ENCODE measurements around the gene ALDH9A1. TPM values are rescaled to one million over a fixed set of nuclear protein-coding genes. Genes with fewer than 3 reads are reported as not detected.

Gene ALDH9A1
- total RNA-seq, 1 experiment from 2014 or later, result 78.0 TPM

GRCh38 chr1:165734906-165735305 lies 36.5 kb upstream of the ALDH9A1 start:
- ATAC-seq (no peak), DNase-seq (no peak)
- Histone ChIP-seq H3K79me2 (ENCODE audit: low read length) (no peaks in the 10 kb centered on the region), H3K36me3 (ENCODE audit: low read depth, low read length) (peaks cover 18% of the 10 kb centered on the region), H3K4me3 (ENCODE audit: low read length) (no peak overlapping the region), H4K20me1 (ENCODE audit: low read length) (no peaks in the 10 kb centered on the region), H3K4me1 (ENCODE audit: insufficient read depth, low read length) (no peaks in the 10 kb centered on the region), H3K9ac (ENCODE audit: low read length) (no peak overlapping the region), H3K4me2 (ENCODE audit: low read length) (no peak overlapping the region), H3F3A (ENCODE audit: low read length, unreplicated experiment) (no peaks in the 10 kb centered on the region), H3K9me3 (ENCODE audit: low read length) (no peaks in the 10 kb centered on the region), H3K27me3 (ENCODE audit: low read length) (no peaks in the 10 kb centered on the region), H3K27ac (ENCODE audit: low read length) (no peak overlapping the region), H2AFZ (ENCODE audit: low read length) (no peak overlapping the region), H3K9me2 (replicated peaks; ENCODE audit: low read length) (no peaks in the 10 kb centered on the region)
- CTCF ChIA-PET, result no interaction called here
- TF ChIP-seq, protein P1, sequence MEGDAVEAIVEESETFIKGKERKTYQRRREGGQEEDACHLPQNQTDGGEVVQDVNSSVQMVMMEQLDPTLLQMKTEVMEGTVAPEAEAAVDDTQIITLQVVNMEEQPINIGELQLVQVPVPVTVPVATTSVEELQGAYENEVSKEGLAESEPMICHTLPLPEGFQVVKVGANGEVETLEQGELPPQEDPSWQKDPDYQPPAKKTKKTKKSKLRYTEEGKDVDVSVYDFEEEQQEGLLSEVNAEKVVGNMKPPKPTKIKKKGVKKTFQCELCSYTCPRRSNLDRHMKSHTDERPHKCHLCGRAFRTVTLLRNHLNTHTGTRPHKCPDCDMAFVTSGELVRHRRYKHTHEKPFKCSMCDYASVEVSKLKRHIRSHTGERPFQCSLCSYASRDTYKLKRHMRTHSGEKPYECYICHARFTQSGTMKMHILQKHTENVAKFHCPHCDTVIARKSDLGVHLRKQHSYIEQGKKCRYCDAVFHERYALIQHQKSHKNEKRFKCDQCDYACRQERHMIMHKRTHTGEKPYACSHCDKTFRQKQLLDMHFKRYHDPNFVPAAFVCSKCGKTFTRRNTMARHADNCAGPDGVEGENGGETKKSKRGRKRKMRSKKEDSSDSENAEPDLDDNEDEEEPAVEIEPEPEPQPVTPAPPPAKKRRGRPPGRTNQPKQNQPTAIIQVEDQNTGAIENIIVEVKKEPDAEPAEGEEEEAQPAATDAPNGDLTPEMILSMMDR (conservative IDR thresholded peaks at IDR 0.05; ENCODE audit: low read depth, low read length), result no peak
- TF ChIP-seq EZH2 (IDR thresholded peaks at IDR 0.05; ENCODE audit: low read length, unreplicated experiment) (no peak), EZH2phosphoT487 (IDR thresholded peaks at IDR 0.05; ENCODE audit: borderline replicate concordance, low read length) (no peak)
- POLR2A ChIA-PET (ENCODE audit: unreplicated experiment), result no interaction called here
- intact Hi-C loops (cut with micrococcal nuclease), result no loop called here
- no TSS peak for BruUV-seq (replicated peaks)

GRCh38 chr1:165726841-165727240 lies 28.5 kb upstream of the ALDH9A1 start:
- intact Hi-C loops (cut with micrococcal nuclease), result no loop called here
- Histone ChIP-seq H4K20me1 (ENCODE audit: low read length) (no peaks in the 10 kb centered on the region), H3K36me3 (ENCODE audit: low read depth, low read length) (peaks cover 23% of the 10 kb centered on the region), H3F3A (ENCODE audit: low read length, unreplicated experiment) (no peaks in the 10 kb centered on the region), H3K4me2 (ENCODE audit: low read length) (no peak overlapping the region), H2AFZ (ENCODE audit: low read length) (no peak overlapping the region), H3K9ac (ENCODE audit: low read length) (no peak overlapping the region), H3K4me3 (ENCODE audit: low read length) (no peak overlapping the region), H3K79me2 (ENCODE audit: low read length) (no peaks in the 10 kb centered on the region), H3K27ac (ENCODE audit: low read length) (no peak overlapping the region), H3K9me3 (ENCODE audit: low read length) (no peaks in the 10 kb centered on the region), H3K4me1 (ENCODE audit: insufficient read depth, low read length) (no peaks in the 10 kb centered on the region), H3K9me2 (replicated peaks; ENCODE audit: low read length) (no peaks in the 10 kb centered on the region), H3K27me3 (ENCODE audit: low read length) (no peaks in the 10 kb centered on the region)
- ATAC-seq (no peak), DNase-seq (no peak)
- TF ChIP-seq EZH2 (IDR thresholded peaks at IDR 0.05; ENCODE audit: low read length, unreplicated experiment) (no peak), EZH2phosphoT487 (IDR thresholded peaks at IDR 0.05; ENCODE audit: borderline replicate concordance, low read length) (no peak)
- TF ChIP-seq, protein P1 (conservative IDR thresholded peaks at IDR 0.05; ENCODE audit: low read depth, low read length), result no peak
- ChIA-PET POLR2A (ENCODE audit: unreplicated experiment) (no interaction called here), CTCF (no interaction called here)
- no TSS peak for BruUV-seq (replicated peaks)

GRCh38 chr1:165726169-165726568 lies 27.8 kb upstream of the ALDH9A1 start:
- no peak overlapping the region for H3K4me3 ChIP-seq (ENCODE audit: low read length)
- no peaks in the 10 kb centered on the region for H3K4me1 ChIP-seq (ENCODE audit: insufficient read depth, low read length)
- no peaks in the 10 kb centered on the region for H3K79me2 ChIP-seq (ENCODE audit: low read length)
- no peak overlapping the region for H2AFZ ChIP-seq (ENCODE audit: low read length)
- H3K27ac ChIP-seq (ENCODE audit: low read length), result no peak overlapping the region
- no peak for TF ChIP-seq EZH2phosphoT487 (IDR thresholded peaks at IDR 0.05; ENCODE audit: borderline replicate concordance, low read length)
- TF ChIP-seq, protein P1 (conservative IDR thresholded peaks at IDR 0.05; ENCODE audit: low read depth, low read length), result no peak
- no peak for TF ChIP-seq EZH2 (IDR thresholded peaks at IDR 0.05; ENCODE audit: low read length, unreplicated experiment)
- intact Hi-C loops (cut with micrococcal nuclease), result no loop called here
- no peaks in the 10 kb centered on the region for H3K9me2 ChIP-seq (replicated peaks; ENCODE audit: low read length)
- no peaks in the 10 kb centered on the region for H3F3A ChIP-seq (ENCODE audit: low read length, unreplicated experiment)
- H3K9me3 ChIP-seq (ENCODE audit: low read length), result no peaks in the 10 kb centered on the region
- ATAC-seq (no peak), DNase-seq (no peak)
- H4K20me1 ChIP-seq (ENCODE audit: low read length), result no peaks in the 10 kb centered on the region
- H3K9ac ChIP-seq (ENCODE audit: low read length), result no peak overlapping the region
- no TSS peak for BruUV-seq (replicated peaks)
- H3K4me2 ChIP-seq (ENCODE audit: low read length), result no peak overlapping the region
- POLR2A ChIA-PET (ENCODE audit: unreplicated experiment), result no interaction called here
- H3K27me3 ChIP-seq (ENCODE audit: low read length), result no peaks in the 10 kb centered on the region
- peaks cover 20% of the 10 kb centered on the region for H3K36me3 ChIP-seq (ENCODE audit: low read depth, low read length)
- CTCF ChIA-PET, result no interaction called here

All from PC-3 (cell line).